Measurements from ENCODE around the gene DNAJC7.

Gene DNAJC7

GRCh38 chr17:41974031-41974430 lies 43.2 kb downstream of the DNAJC7 start:
- FAIRE-seq: no peak

GRCh38 chr17:41973408-41973811 lies 43.8 kb downstream of the DNAJC7 start:
- FAIRE-seq: no peak

- no peak for FAIRE-seq
Measured at GRCh38 chr17:41972571-41973407, 44.5 kb downstream of the DNAJC7 start.

GRCh38 chr17:41971721-41972523 lies 45.3 kb downstream of the DNAJC7 start:
- FAIRE-seq: no peak

GRCh38 chr17:41970901-41971331 lies 46.3 kb downstream of the DNAJC7 start:
- FAIRE-seq: no peak

GRCh38 chr17:41968676-41969075 lies 48.6 kb downstream of the DNAJC7 start:
- no peak for FAIRE-seq

- no peak for FAIRE-seq
Measured at GRCh38 chr17:41967921-41968578, 49.2 kb downstream of the DNAJC7 start.

- no peak for FAIRE-seq
Measured at GRCh38 chr17:41967141-41967920, 49.9 kb downstream of the DNAJC7 start.

- FAIRE-seq: no peak
Measured at GRCh38 chr17:41966463-41967140, 50.6 kb downstream of the DNAJC7 start, which contains the start of gene CNP. TSS of gene CNP (plus strand) at chr17:41966795. CDS start at chr17:41966885, 90 bp downstream.

- no peak for FAIRE-seq
Measured at GRCh38 chr17:41965694-41966462, 51.4 kb downstream of the DNAJC7 start.

- no peak for FAIRE-seq
Measured at GRCh38 chr17:41962768-41963434, 54.3 kb downstream of the DNAJC7 start.

- FAIRE-seq: no peak
Measured at GRCh38 chr17:41962111-41962510, 55.1 kb downstream of the DNAJC7 start.

- FAIRE-seq: no peak
Measured at GRCh38 chr17:41959336-41960095, 57.7 kb downstream of the DNAJC7 start.

- no peak for FAIRE-seq
Measured at GRCh38 chr17:41959030-41959335, 58.3 kb downstream of the DNAJC7 start.

- no peak for FAIRE-seq
Measured at GRCh38 chr17:41957869-41958439, 59.3 kb downstream of the DNAJC7 start.

GRCh38 chr17:41957031-41957868 lies 60.0 kb downstream of the DNAJC7 start:
- FAIRE-seq: no peak

- FAIRE-seq: no peak
Measured at GRCh38 chr17:41956522-41956921, 60.7 kb downstream of the DNAJC7 start.

GRCh38 chr17:41948762-41949460 lies 68.3 kb downstream of the DNAJC7 start:
- no peak for FAIRE-seq
